ENCODE results near the gene STAG1. TPM values are rescaled to one million over a fixed set of nuclear protein-coding genes. Genes with fewer than 3 reads are reported as not detected.

STAG1 gene
- total and polyA plus RNA-seq, 9 of the 15 experiments (the other 6 are each of a cell fraction or from before 2014, with no cell fraction given): 2.7 to 17.7 (median 8.8) TPM

DNA sequence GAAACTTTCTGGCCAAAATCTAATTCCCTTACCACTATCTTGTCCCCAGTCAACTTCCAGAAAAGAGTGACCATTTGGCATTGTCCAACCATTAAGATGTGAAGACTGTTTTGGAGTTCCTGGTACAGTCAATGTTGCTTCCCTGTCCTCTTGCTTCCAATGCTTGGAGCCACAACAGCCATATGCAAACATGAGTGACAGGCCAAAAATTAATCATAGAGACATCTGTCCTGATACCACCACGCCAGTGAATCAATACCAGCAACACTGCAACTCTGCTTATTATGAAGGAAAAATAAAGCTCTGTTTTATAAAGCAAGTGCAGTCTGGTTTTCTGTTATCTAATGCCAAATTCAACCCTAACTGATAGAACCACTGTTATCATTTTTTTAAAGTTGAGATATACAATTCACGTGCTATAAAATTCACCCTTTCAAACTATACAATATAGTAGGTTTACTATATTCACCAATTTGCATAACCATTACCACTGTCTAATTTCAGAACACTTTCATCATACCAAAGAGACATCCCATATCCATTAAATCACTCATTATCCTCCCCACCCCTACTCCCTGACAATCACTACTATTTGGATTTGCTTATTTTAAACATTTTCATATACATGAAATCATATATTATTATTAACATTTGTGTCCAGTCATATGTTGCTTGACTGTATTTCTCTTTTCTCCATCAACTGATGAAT, 76.9 kb downstream of the STAG1 start:
- Histone ChIP-seq H3K4me3 (no peak overlapping the region), H3K79me2 (ENCODE audit: control insufficient read depth, insufficient read depth, low read length) (peaks cover 54% of the 10 kb centered on the region), H3K4me2 (ENCODE audit: insufficient read depth, low read length) (no peak overlapping the region), H4K20me1 (replicated peaks; ENCODE audit: control insufficient read depth, insufficient read depth, low read length) (no peaks in the 10 kb centered on the region), H3K36me3 (ENCODE audit: control insufficient read depth, insufficient read depth, low read length) (no peaks in the 10 kb centered on the region), H3K9me3 (replicated peaks; ENCODE audit: control insufficient read depth, insufficient read depth, low read depth, low read length) (no peaks in the 10 kb centered on the region), H3K27ac (ENCODE audit: extremely low read depth, low read depth, low read length) (peak overlapping the region; percentile 49; the same call in 2 of the 3 replicates), H2AFZ (ENCODE audit: low read depth, low read length) (no peak overlapping the region), H3K9me1 (ENCODE audit: control insufficient read depth, insufficient read depth, low read length) (no peaks in the 10 kb centered on the region), H3K9ac (ENCODE audit: insufficient read depth in 1 of 2, low read depth in 2 of 2, low read length in 2 of 2) (no peak overlapping the region), H3K4me1 (replicated peaks in 1 of 2; ENCODE audit: control insufficient read depth in 2 of 2, insufficient read depth in 2 of 2, low read length in 2 of 2) (peaks cover 0 to 4% of the 10 kb centered on the region in 2 experiments; a peak in 2 of 5 replicates), H3K27me3 (ENCODE audit: control insufficient read depth in 2 of 2, insufficient read depth in 2 of 2, low read length in 2 of 2) (no peaks in the 10 kb centered on the region)
- 19% methylated on average over 2 of the region's 2 CpGs for WGBS (ENCODE audit: insufficient coverage, low coverage, missing lambda C conversion rate)
- POLR2A ChIA-PET: no interaction called here
- CTCF ChIA-PET (ENCODE audit: low intra/inter-chr PET ratio): no interaction called here
- no TSS peak for BruUV-seq (replicated peaks)
- no peak for DNase-seq (ENCODE audit: extremely low read depth in 1 of 4, low spot score in 3 of 4)
- no peak for FAIRE-seq
- peak; percentile 66 for ATAC-seq
- in situ Hi-C loops (cut with MboI) (no loop called here), intact Hi-C loops (cut with micrococcal nuclease) (no loop called here)
- no peak for TF ChIP-seq CHAMP1 (IDR thresholded peaks at IDR 0.05)
- peak; percentile 63 for TF ChIP-seq MEIS2 (IDR thresholded peaks at IDR 0.05; ENCODE audit: partially characterized antibody)
- TF ChIP-seq ATF3 (IDR thresholded peaks at IDR 0.05): peak; percentile 9; the same call in 1 of the 2 replicates
- TF ChIP-seq ATF3 (CRISPR knock-in tag; conservative IDR thresholded peaks at IDR 0.05): no peak
- TF ChIP-seq PURB (CRISPR knock-in tag; IDR thresholded peaks at IDR 0.05; ENCODE audit: low read depth): no peak
- TF ChIP-seq ETV6 (IDR thresholded peaks at IDR 0.05; ENCODE audit: borderline replicate concordance in 1 of 2, low read depth in 2 of 2, low read length in 1 of 2): no peak
- no peak for TF ChIP-seq ETV6 (CRISPR knock-in tag; IDR thresholded peaks at IDR 0.05; ENCODE audit: borderline replicate concordance)
- TF ChIP-seq PBX2 (CRISPR knock-in tag; IDR thresholded peaks at IDR 0.05; ENCODE audit: low read depth): no peak
- 0 out of 2 replicates have a peak, but pooled peaks have one; percentile 40 for TF ChIP-seq PBX2 (tag; conservative IDR thresholded peaks at IDR 0.05; ENCODE audit: low read depth)
- TF ChIP-seq GATAD2B (IDR thresholded peaks at IDR 0.05; ENCODE audit: borderline replicate concordance): no peak
- TF ChIP-seq PKNOX1 (IDR thresholded peaks at IDR 0.05): peak; percentile 87
- no peak for TF ChIP-seq CEBPG (CRISPR knock-in tag; IDR thresholded peaks at IDR 0.05)
- peak in 1 of 2 experiments; percentile 41; a peak in 1 of 4 replicates for TF ChIP-seq CEBPG (tag; conservative IDR thresholded peaks at IDR 0.05 in 1 of 2, IDR thresholded peaks at IDR 0.05 in 1 of 2)
- no peak for TF ChIP-seq TAF7 (tag; IDR thresholded peaks at IDR 0.05)

Measured in K562 (cell line).